GM18499 (cell line): ENCODE results near the gene KRTAP5-1.
A peak's percentile ranks its signal among the peaks of the same experiment; 100 is the strongest.
"Not testable (repeated sequence)": the region's sequence is repeated elsewhere in the genome, so short reads cannot be mapped to it uniquely, and the experiment has no call there.

ENCODE experiments used
- ATAC-seq: cut with Tn5 transposase; IDR thresholded peaks from one replicate; pipeline ENCODE4 v1.9.1; 2021; ENCODE audit warnings: moderate number of reproducible peaks; ENCODE audit not compliant: insufficient read depth, unreplicated experiment

The KRTAP5-1 gene

GRCh38 chr11:1584661-1585370 lies at the start of gene KRTAP5-1:
Gene KRTAP5-1 (minus strand): TSS chr11:1585283. CDS start chr11:1585249, 34 bp downstream.
- not testable (repeated sequence) for ATAC-seq

GRCh38 chr11:1633864-1634263 lies 48.8 kb upstream of the KRTAP5-1 start:
- ATAC-seq = no peak

DNA sequence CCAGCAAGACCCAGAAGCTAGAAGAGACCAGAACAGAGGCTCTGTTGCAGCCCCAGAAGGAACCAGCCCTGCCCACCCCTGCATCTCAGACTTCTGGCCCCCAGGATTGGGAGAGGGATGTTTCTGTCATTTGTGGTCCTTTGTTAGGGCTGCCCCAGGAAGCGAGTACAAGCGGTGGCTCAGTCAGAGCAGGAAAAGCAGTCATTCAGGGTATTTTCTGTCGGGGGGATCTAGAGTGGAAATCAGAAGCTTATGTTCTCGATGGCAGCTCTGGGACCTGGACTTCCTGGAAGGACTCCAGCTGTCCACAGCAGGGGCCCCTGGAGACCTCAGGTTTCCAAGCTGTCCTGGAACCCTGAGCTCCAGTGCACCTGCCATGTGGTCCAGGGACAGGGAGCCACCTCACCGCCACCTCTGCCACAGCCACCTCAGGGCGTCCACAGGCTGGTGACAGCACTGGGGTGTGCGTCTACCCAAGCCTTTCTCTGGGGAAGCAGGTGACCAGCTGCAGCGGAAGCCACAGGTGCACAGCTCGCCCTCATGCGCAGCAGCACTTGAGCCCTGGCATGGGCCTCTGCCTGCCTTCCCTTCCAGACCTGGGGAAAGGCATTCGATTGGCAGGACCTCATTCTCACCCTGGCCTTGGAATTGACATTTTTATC lies 47.1 kb upstream of the KRTAP5-1 start:
- no peak for ATAC-seq

- ATAC-seq = no peak
Observed at GRCh38 chr11:1631066-1631568, 46.0 kb upstream of the KRTAP5-1 start.

DNA sequence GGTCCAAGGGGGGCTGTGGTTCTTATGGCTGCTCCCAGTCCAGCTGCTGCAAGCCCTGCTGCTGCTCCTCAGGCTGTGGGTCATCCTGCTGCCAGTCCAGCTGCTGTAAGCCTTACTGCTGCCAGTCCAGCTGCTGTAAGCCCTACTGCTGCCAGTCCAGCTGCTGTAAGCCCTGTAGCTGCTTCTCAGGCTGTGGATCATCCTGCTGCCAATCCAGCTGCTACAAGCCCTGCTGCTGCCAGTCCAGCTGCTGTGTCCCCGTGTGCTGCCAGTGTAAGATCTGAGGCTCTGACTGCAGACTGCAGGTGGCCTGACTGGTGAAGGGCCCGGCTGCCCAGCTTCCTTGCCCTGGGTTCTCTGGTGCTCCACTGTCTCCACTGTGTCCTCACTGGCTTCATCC lies 45.2 kb upstream of the KRTAP5-1 start:
- ATAC-seq = no peak

GRCh38 chr11:1629326-1630185 lies 44.5 kb upstream of the KRTAP5-1 start, which contains the start of gene KRTAP5-5:
Gene KRTAP5-5 (plus strand): TSS chr11:1629775. CDS start chr11:1629841, 66 bp downstream.
- ATAC-seq = no peak

- no peak for ATAC-seq
Observed at GRCh38 chr11:1628506-1629325, 43.6 kb upstream of the KRTAP5-1 start.

DNA sequence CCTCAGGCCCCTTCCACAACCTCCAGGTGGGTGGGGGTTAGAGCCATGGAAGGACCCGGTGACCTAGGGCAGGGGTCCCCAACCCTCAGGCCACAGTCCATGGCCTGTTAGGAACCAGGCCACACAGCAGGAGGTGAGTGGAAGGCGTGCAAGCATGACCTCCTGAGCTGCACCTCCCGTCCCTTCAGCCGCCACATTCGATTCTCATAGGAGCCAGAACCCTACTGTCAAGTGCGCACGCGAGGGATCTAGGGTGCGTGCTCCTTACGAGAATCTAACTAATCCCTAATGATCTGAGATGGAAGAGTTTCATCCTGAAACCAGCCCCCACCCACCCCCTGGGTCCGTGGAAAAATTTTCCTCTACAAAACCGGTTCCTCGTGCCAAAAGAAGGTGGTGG lies 40.5 kb upstream of the KRTAP5-1 start:
- no peak for ATAC-seq

- ATAC-seq = no peak
Observed at GRCh38 chr11:1624621-1625020, 39.5 kb upstream of the KRTAP5-1 start.

- ATAC-seq = no peak
Observed at GRCh38 chr11:1623716-1624115, 38.6 kb upstream of the KRTAP5-1 start.

GRCh38 chr11:1622086-1622485 lies 37.0 kb upstream of the KRTAP5-1 start, which contains the start of gene KRTAP5-4:
Gene KRTAP5-4 (minus strand): TSS chr11:1622138. CDS start chr11:1622093, 45 bp downstream.
- ATAC-seq = no peak

DNA sequence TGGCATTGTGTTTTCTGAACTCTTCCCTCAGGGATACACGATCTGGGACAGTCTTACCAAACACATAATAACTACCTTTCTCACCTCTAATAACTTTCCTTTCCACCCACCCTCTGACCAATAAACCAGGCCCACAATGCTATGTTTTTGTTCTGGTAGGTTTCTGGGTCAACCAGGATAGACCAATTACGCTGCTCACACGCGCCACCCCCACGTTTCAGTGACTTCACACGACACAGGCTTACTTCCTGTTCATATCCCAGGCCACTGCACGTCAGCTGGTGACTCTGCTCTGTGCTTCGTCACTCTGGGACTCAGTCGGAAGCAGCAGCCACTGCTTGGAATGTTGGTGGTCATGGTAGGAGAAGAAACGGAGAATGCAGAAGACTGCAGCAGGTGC lies 34.4 kb upstream of the KRTAP5-1 start:
- no peak for ATAC-seq

DNA sequence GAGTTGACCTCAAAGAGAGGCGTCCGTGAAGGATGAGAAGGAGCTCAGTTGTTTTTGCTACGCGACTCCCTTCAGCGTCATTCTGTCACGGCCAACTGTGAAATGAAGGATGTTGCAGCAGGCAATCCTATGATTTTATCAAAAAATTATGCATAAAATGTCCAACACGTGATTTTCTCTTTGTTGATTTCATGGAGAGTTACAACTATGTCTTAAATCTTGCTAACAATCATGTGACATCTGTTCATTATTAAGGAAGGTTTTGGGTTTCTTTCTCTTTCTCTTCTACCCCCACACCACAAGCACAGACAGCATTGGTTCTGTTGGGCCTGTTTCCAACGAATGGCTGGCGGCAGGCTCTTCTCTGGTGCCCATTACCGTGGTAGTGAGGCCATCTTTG lies 33.1 kb upstream of the KRTAP5-1 start:
- ATAC-seq = no peak

- ATAC-seq = no peak
Observed at GRCh38 chr11:1608363-1608762, 23.3 kb upstream of the KRTAP5-1 start, which contains the start of gene KRTAP5-3. Gene KRTAP5-3 (minus strand): TSS chr11:1608463. CDS start chr11:1608385, 78 bp downstream.

GRCh38 chr11:1607901-1608300 lies 22.8 kb upstream of the KRTAP5-1 start:
- not testable (repeated sequence) for ATAC-seq

- ATAC-seq = not testable (repeated sequence)
Observed at GRCh38 chr11:1607156-1607845, 22.2 kb upstream of the KRTAP5-1 start.

GRCh38 chr11:1605923-1606322 lies 20.8 kb upstream of the KRTAP5-1 start:
- peak; percentile 79 for ATAC-seq

DNA sequence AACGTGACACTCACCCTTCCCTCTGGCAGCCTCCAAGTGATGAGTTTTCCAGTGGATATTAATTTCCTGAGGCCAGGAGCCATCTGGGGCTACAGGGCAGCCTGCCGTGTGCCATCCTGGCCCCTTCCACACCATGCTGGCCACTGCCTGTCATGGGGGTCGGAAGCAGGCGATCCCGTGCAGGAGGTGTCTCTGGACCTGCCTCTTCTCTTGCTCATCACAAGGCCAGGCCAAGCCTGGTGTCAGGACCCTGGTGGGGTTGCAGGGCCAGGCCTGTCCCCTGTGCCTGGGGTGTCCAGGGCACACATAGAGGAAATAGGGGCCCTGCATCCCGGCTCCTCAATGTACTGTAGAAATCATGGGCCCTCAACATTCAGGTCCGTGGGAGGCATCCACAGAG lies 19.6 kb upstream of the KRTAP5-1 start:
- no peak for ATAC-seq

- ATAC-seq = no peak
Observed at GRCh38 chr11:1604181-1604580, 19.1 kb upstream of the KRTAP5-1 start.
